HepG2 (cell line): ENCODE results near the gene MT1G. TPM values are rescaled to one million over a fixed set of nuclear protein-coding genes. Genes with fewer than 3 reads are reported as not detected.

Experiments used
- CCAR2 ChIP-seq: fragments of 200-400 bp; formaldehyde crosslinking; optimal IDR thresholded peaks from 2 replicates; pipeline ENCODE3; 2018; ENCODE audit warnings: low read depth, mild to moderate bottlenecking, low read length, moderate library complexity
- GTF2F1 ChIP-seq: fragments of 150-350 bp; IDR thresholded peaks from 2 replicates; pipeline ENCODE4 v1.6.1; 2014; ENCODE audit warnings: low read length
- HMG20A ChIP-seq: IDR thresholded peaks from 2 replicates; pipeline ENCODE4 v1.6.1; 2016; ENCODE audit warnings: borderline replicate concordance
- KAT2B ChIP-seq: fragments of 150-350 bp; IDR thresholded peaks from 2 replicates; pipeline ENCODE4 v1.6.1; 2014; ENCODE audit warnings: low read depth, low read length, borderline replicate concordance
- MYNN ChIP-seq: sonication (generic); formaldehyde crosslinking; IDR thresholded peaks from 2 replicates; pipeline ENCODE4 v1.4.0; 2020; ENCODE audit warnings: mild to moderate bottlenecking, low read depth, missing genetic modification reagents
- MZF1 ChIP-seq: sonication (generic); formaldehyde crosslinking; IDR thresholded peaks from 2 replicates; pipeline ENCODE4 v1.8.1; 2023; ENCODE audit warnings: mild to moderate bottlenecking, missing genetic modification reagents, borderline replicate concordance
- NFKB2 ChIP-seq: sonication (generic); formaldehyde crosslinking; IDR thresholded peaks from 2 replicates; pipeline ENCODE4 v1.4.0; 2020; ENCODE audit warnings: missing genetic modification reagents, borderline replicate concordance
- NFYC ChIP-seq: IDR thresholded peaks from 2 replicates; pipeline ENCODE4 v1.6.1; 2016; ENCODE audit warnings: missing genetic modification reagents, missing compliant biosample characterization
- RARA ChIP-seq: IDR thresholded peaks from 2 replicates; pipeline ENCODE4 v1.6.1; 2016; ENCODE audit warnings: missing genetic modification reagents, missing compliant biosample characterization
- SNRNP70 ChIP-seq: fragments of 200-400 bp; formaldehyde crosslinking; IDR thresholded peaks from 2 replicates; pipeline ENCODE4 v1.6.1; 2017; ENCODE audit warnings: mild to moderate bottlenecking, low read depth, low read length, moderate library complexity
- ZNF143 ChIP-seq: sonication (generic); formaldehyde crosslinking; IDR thresholded peaks from 2 replicates; pipeline ENCODE4 v1.4.0; 2020; ENCODE audit warnings: missing genetic modification reagents
- polyA plus RNA-seq, 8 experiments: library from polyadenylated mRNA; depleted of rRNA in 3 of 8; stranded (reverse) in 7 of 8; unstranded in 1 of 8; fragments of >200 nt; fragmentation: Illumina TruSeq in 4 of 8; extraction: Trizol in 4 of 8; gene quantifications; 2 replicates each; pipeline versions ENCODE4 v1.2.1 to v1.2.3, GENCODE V29; 2011 to 2016; ENCODE audit warnings: low read depth in 4 of 8, missing spikeins in 1 of 8, mixed read lengths in 1 of 8; ENCODE audit not compliant: insufficient read depth in 1 of 8
- total RNA-seq, 5 experiments: library from RNA; depleted of rRNA; stranded (reverse); fragments of >200 nt; fragmentation: Illumina TruSeq; extraction: Trizol; gene quantifications; 2 replicates each; pipeline ENCODE4 v1.2.3, GENCODE V29; 2016; ENCODE audit warnings: low read depth in 1 of 5
- TF ChIP-seq, protein P1 (sequence below), 2 experiments: sonication (generic) in 1 of 2; formaldehyde crosslinking in 1 of 2; IDR thresholded peaks; 2 replicates each; pipeline versions ENCODE4 v1.6.1 to v1.9.0; 2014 to 2022; ENCODE audit warnings: antibody characterized with exemption in 1 of 2, borderline replicate concordance in 1 of 2, inconsistent platforms in 1 of 2, low read depth in 1 of 2, missing genetic modification reagents in 1 of 2
- TF ChIP-seq, protein P2 (sequence below): sonication (generic); formaldehyde crosslinking; IDR thresholded peaks from 2 replicates; pipeline ENCODE4 v1.8.0; 2022; ENCODE audit warnings: mild to moderate bottlenecking, missing genetic modification reagents, moderate library complexity
- TF ChIP-seq, protein P3 (sequence below): sonication (generic); formaldehyde crosslinking; IDR thresholded peaks from 2 replicates; pipeline ENCODE4 v1.5.1; 2020; ENCODE audit warnings: missing genetic modification reagents, mild to moderate bottlenecking, borderline replicate concordance
- TF ChIP-seq, protein P4 (sequence below): sonication (generic); formaldehyde crosslinking; conservative IDR thresholded peaks from 2 replicates; pipeline ENCODE4 v1.8.0; 2022; ENCODE audit warnings: mild to moderate bottlenecking, moderate library complexity, missing genetic modification reagents

MT1G gene
- total and polyA plus RNA-seq, 2 of the 13 experiments (the other 11 are each of a cell fraction or from before 2014, with no cell fraction given) = 3.6 to 377 TPM

DNA sequence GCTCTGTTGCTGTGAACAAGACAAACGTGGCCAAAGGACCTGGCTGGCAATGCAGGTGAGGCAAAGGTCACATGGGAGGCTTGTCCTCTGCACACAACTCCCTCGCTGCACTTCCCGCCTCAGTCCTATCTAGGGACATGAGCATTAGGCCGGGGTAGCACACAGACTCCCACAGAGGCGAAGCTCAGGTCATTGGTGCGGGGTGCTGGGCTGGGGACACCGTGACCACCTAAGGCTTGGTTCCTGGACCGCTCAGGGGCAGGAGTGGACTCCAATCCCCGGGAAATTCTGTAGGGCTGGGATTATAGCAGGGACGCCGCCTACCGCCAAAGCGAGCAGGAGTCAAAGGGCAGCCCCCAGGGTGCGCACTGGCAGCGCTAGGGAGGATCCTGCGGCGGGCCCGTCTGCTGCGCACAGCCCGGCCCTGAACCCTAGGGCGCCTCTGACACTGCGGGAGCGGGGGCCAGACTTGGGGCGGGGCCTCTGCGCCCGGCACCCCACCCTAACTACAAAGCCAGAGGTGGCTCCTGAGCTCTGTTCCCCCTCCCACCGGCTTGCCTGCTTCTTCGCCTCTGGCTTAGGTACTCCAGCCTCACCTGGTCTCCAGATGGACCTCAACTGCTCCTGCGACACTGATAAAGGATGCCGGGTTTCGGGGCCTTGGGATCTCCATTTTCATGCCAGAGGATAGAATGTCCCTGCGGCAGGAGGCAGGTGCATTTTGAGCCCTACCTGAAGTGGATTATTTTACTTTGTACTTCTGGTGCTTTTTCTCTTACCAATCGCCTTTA, 20.0 kb downstream of the MT1G start (continued):
- TF ChIP-seq, protein P1, sequence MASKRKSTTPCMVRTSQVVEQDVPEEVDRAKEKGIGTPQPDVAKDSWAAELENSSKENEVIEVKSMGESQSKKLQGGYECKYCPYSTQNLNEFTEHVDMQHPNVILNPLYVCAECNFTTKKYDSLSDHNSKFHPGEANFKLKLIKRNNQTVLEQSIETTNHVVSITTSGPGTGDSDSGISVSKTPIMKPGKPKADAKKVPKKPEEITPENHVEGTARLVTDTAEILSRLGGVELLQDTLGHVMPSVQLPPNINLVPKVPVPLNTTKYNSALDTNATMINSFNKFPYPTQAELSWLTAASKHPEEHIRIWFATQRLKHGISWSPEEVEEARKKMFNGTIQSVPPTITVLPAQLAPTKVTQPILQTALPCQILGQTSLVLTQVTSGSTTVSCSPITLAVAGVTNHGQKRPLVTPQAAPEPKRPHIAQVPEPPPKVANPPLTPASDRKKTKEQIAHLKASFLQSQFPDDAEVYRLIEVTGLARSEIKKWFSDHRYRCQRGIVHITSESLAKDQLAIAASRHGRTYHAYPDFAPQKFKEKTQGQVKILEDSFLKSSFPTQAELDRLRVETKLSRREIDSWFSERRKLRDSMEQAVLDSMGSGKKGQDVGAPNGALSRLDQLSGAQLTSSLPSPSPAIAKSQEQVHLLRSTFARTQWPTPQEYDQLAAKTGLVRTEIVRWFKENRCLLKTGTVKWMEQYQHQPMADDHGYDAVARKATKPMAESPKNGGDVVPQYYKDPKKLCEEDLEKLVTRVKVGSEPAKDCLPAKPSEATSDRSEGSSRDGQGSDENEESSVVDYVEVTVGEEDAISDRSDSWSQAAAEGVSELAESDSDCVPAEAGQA (IDR thresholded peaks at IDR 0.05; ENCODE audit: low read depth) = no peak
- TF ChIP-seq, protein P1 (CRISPR knock-in tag; IDR thresholded peaks at IDR 0.05; ENCODE audit: borderline replicate concordance) = no peak
- no peak for TF ChIP-seq MZF1 (CRISPR knock-in tag)
- TF ChIP-seq, protein P2, sequence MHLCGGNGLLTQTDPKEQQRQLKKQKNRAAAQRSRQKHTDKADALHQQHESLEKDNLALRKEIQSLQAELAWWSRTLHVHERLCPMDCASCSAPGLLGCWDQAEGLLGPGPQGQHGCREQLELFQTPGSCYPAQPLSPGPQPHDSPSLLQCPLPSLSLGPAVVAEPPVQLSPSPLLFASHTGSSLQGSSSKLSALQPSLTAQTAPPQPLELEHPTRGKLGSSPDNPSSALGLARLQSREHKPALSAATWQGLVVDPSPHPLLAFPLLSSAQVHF (CRISPR knock-in tag) = no peak
- no peak for TF ChIP-seq KAT2B
- TF ChIP-seq MYNN (CRISPR knock-in tag) = no peak
- TF ChIP-seq, protein P3, sequence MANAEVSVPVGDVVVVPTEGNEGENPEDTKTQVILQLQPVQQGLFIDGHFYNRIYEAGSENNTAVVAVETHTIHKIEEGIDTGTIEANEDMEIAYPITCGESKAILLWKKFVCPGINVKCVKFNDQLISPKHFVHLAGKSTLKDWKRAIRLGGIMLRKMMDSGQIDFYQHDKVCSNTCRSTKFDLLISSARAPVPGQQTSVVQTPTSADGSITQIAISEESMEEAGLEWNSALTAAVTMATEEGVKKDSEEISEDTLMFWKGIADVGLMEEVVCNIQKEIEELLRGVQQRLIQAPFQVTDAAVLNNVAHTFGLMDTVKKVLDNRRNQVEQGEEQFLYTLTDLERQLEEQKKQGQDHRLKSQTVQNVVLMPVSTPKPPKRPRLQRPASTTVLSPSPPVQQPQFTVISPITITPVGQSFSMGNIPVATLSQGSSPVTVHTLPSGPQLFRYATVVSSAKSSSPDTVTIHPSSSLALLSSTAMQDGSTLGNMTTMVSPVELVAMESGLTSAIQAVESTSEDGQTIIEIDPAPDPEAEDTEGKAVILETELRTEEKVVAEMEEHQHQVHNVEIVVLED = no peak
- no peak for TF ChIP-seq CCAR2
- TF ChIP-seq GTF2F1 = no peak
- no peak for TF ChIP-seq ZNF143 (CRISPR knock-in tag)
- peak; percentile 42 for TF ChIP-seq RARA (CRISPR knock-in tag)
- no peak for TF ChIP-seq SNRNP70
- no peak for TF ChIP-seq NFYC
- TF ChIP-seq HMG20A (CRISPR knock-in tag) = no peak
- TF ChIP-seq, protein P4, sequence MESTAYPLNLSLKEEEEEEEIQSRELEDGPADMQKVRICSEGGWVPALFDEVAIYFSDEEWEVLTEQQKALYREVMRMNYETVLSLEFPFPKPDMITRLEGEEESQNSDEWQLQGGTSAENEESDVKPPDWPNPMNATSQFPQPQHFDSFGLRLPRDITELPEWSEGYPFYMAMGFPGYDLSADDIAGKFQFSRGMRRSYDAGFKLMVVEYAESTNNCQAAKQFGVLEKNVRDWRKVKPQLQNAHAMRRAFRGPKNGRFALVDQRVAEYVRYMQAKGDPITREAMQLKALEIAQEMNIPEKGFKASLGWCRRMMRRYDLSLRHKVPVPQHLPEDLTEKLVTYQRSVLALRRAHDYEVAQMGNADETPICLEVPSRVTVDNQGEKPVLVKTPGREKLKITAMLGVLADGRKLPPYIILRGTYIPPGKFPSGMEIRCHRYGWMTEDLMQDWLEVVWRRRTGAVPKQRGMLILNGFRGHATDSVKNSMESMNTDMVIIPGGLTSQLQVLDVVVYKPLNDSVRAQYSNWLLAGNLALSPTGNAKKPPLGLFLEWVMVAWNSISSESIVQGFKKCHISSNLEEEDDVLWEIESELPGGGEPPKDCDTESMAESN (CRISPR knock-in tag) = peak; percentile 62; the same call in 1 of the 2 replicates
- peak; percentile 37; the same call in 1 of the 2 replicates for TF ChIP-seq NFKB2 (CRISPR knock-in tag)
